HG02610 (cell line): ENCODE results near the gene SHISA3.
"Not testable (repeated sequence)": the region's sequence is repeated elsewhere in the genome, so short reads cannot be mapped to it uniquely, and the experiment has no call there.

ENCODE experiments used
- ATAC-seq: cut with Tn5 transposase; IDR thresholded peaks from one replicate; pipeline ENCODE4 v1.9.1; 2021; ENCODE audit warnings: mild to moderate bottlenecking, moderate library complexity; ENCODE audit not compliant: unreplicated experiment

Gene SHISA3

GRCh38 chr4:42396752-42397634 is at the start of gene SHISA3:
Gene SHISA3, plus strand, starts transcription at chr4:42397488. Its CDS starts 569 bp downstream, at chr4:42398057.
- peak; percentile 44 for ATAC-seq

GRCh38 chr4:42348247-42348646 is 49.0 kb upstream of the SHISA3 start:
- ATAC-seq = no peak

GRCh38 chr4:42348692-42349091 is 48.6 kb upstream of the SHISA3 start:
- no peak for ATAC-seq

- peak; percentile 53 for ATAC-seq
Measured at GRCh38 chr4:42350611-42351182, 46.6 kb upstream of the SHISA3 start.

GRCh38 chr4:42352049-42352448 is 45.2 kb upstream of the SHISA3 start:
- ATAC-seq = no peak

- peak; percentile 74 for ATAC-seq
Measured at GRCh38 chr4:42357325-42357724, 40.0 kb upstream of the SHISA3 start.

GRCh38 chr4:42359711-42360110 is 37.6 kb upstream of the SHISA3 start:
- no peak for ATAC-seq

GRCh38 chr4:42360256-42360669 is 37.0 kb upstream of the SHISA3 start:
- ATAC-seq = no peak

- ATAC-seq = no peak
Measured at GRCh38 chr4:42361456-42361855, 35.8 kb upstream of the SHISA3 start.

GRCh38 chr4:42362591-42362990 is 34.7 kb upstream of the SHISA3 start:
- no peak for ATAC-seq

GRCh38 chr4:42363614-42364013 is 33.7 kb upstream of the SHISA3 start:
- ATAC-seq = no peak

GRCh38 chr4:42364266-42365053 is 32.8 kb upstream of the SHISA3 start:
- ATAC-seq = no peak

- ATAC-seq = no peak
Measured at GRCh38 chr4:42366959-42367358, 30.3 kb upstream of the SHISA3 start.

- ATAC-seq = no peak
Measured at GRCh38 chr4:42369489-42369888, 27.8 kb upstream of the SHISA3 start.

GRCh38 chr4:42371305-42372252 is 25.7 kb upstream of the SHISA3 start:
- no peak for ATAC-seq

- ATAC-seq = not testable (repeated sequence)
Measured at GRCh38 chr4:42372303-42372702, 25.0 kb upstream of the SHISA3 start.

- ATAC-seq = no peak
Measured at GRCh38 chr4:42377497-42377896, 19.8 kb upstream of the SHISA3 start.

GRCh38 chr4:42381666-42382065 is 15.6 kb upstream of the SHISA3 start:
- no peak for ATAC-seq

GRCh38 chr4:42385516-42385915 is 11.8 kb upstream of the SHISA3 start:
- no peak for ATAC-seq

- ATAC-seq = no peak
Measured at GRCh38 chr4:42390622-42391354, 6.5 kb upstream of the SHISA3 start.
